Measurements from ENCODE around the gene PGAP3. TPM values are rescaled to one million over a fixed set of nuclear protein-coding genes. Genes with fewer than 3 reads are reported as not detected.

PGAP3 gene
- total and polyA plus RNA-seq, 2 of the 4 experiments (the other 2 are of a cell fraction): 4.3 to 9.8 TPM

GRCh38 chr17:39671651-39672521 lies 16.0 kb downstream of the PGAP3 start (continued):
- TF ChIP-seq USF2 (IDR thresholded peaks at IDR 0.05; ENCODE audit: low read depth, low read length): no peak
- peak; percentile 43; the same call in 1 of the 2 replicates for TF ChIP-seq SMC3 (IDR thresholded peaks at IDR 0.05; ENCODE audit: low read depth, low read length)

- Histone ChIP-seq H3K27ac (ENCODE audit: insufficient read depth, low read length) (no peak overlapping the region), H2BK15ac (ENCODE audit: low read depth, low read length) (no peak overlapping the region), H3K36me3 (ENCODE audit: control insufficient read depth, insufficient read depth, low read length) (no peaks in the 10 kb centered on the region), H2BK20ac (ENCODE audit: low read depth, low read length) (no peak overlapping the region), H2BK120ac (ENCODE audit: low read depth, low read length) (no peak overlapping the region), H3K4me1 (ENCODE audit: control insufficient read depth, insufficient read depth, low read length) (peaks cover 3% of the 10 kb centered on the region; the same call in 1 of the 2 replicates), H4K20me1 (ENCODE audit: insufficient read depth, low read length) (no peaks in the 10 kb centered on the region), H3K27me3 (ENCODE audit: control insufficient read depth, insufficient read depth, low read length) (peaks cover 44% of the 10 kb centered on the region), H4K8ac (ENCODE audit: low read depth in 2 of 2, low read length in 2 of 2) (no peak overlapping the region), H3K9me1 (ENCODE audit: insufficient read depth, low read length) (no peaks in the 10 kb centered on the region), H3K14ac (replicated peaks; ENCODE audit: low read depth, low read length) (no peak overlapping the region), H3K56ac (ENCODE audit: extremely low read depth, insufficient read depth, low read length) (no peak overlapping the region), H3K23ac (ENCODE audit: low read depth, low read length) (peak overlapping the region; percentile 66; the same call in 1 of the 2 replicates), H2AFZ (replicated peaks; ENCODE audit: low read length, poor library complexity) (no peak overlapping the region), H3K9me3 (ENCODE audit: control insufficient read depth, insufficient read depth, low read length) (no peaks in the 10 kb centered on the region), H2AK9ac (replicated peaks; ENCODE audit: low read depth, low read length, poor library complexity) (no peak overlapping the region), H3K18ac (ENCODE audit: low read depth, low read length) (no peak overlapping the region), H3K9ac (ENCODE audit: low read depth, low read length) (no peak overlapping the region), H3K4me3 (ENCODE audit: insufficient read depth, low read depth, low read length) (no peak overlapping the region), H2AK5ac (ENCODE audit: low read depth, low read length) (no peak overlapping the region), H2BK5ac (ENCODE audit: low read depth, low read length, poor library complexity, severe bottlenecking) (no peak overlapping the region), H3K79me1 (ENCODE audit: low read depth in 1 of 2, low read length in 2 of 2) (no peaks in the 10 kb centered on the region), H3K4ac (ENCODE audit: low read depth, low read length) (no peak overlapping the region), H4K91ac (ENCODE audit: insufficient read depth, low read depth, low read length) (no peak overlapping the region), H4K5ac (ENCODE audit: low read depth, low read length) (no peak overlapping the region), H3K4me2 (ENCODE audit: low read depth, low read length) (no peak overlapping the region)
- ChIA-PET POLR2A (ENCODE audit: unreplicated experiment) (no interaction called here), CTCF (interaction anchor here (0.8 to 2.8 kb wide), 4 partner anchors 20 to 123 kb away, joined by 3 to 11 read pairs (median 3); no protein-coding TSS in a partner anchor)
- dilution Hi-C loops (cut with HindIII; ENCODE audit: low sequenced_read_pairs, unreplicated experiment): no loop called here
- ATAC-seq (ENCODE audit: low read depth) (no peak), DNase-seq (no peak)
- 40% methylated on average over 1 of the region's 4 CpGs; no CpG with 5 or more reads in 1 of the 2 experiments for WGBS, 2 experiments (ENCODE audit: extremely low coverage in 2 of 2, insufficient read length in 1 of 2)
- BruUV-seq (replicated peaks): no TSS peak
- in situ Hi-C loops (cut with MboI; ENCODE audit: low sequenced_read_pairs): no loop called here
- intact Hi-C loops (cut with micrococcal nuclease): no loop called here
- TF ChIP-seq CHD1 (IDR thresholded peaks at IDR 0.05; ENCODE audit: low read depth, low read length) (no peak), FOS (IDR thresholded peaks at IDR 0.05; ENCODE audit: low read depth, low read length) (no peak), RFX5 (IDR thresholded peaks at IDR 0.05; ENCODE audit: low read depth, low read length) (no peak), NFE2L2 (IDR thresholded peaks at IDR 0.05; ENCODE audit: low read depth, low read length) (no peak)
These were observed 17.1 kb downstream of the PGAP3 start for GRCh38 chr17:39670746-39671145.

Data from IMR-90 (cell line).